ENCODE measurements around the gene NAALADL2. TPM values are rescaled to one million over a fixed set of nuclear protein-coding genes. Genes with fewer than 3 reads are reported as not detected.

The NAALADL2 gene
- total and polyA plus RNA-seq, 9 of the 15 experiments (the other 6 are each of a cell fraction or from before 2014, with no cell fraction given) = 0.29 to 1.1 (median 0.79) TPM; not detected in 1

- BruUV-seq (replicated peaks) = no TSS peak
- Histone ChIP-seq H3K4me3 (no peak overlapping the region), H3K4me1 (replicated peaks in 1 of 2; ENCODE audit: control insufficient read depth in 2 of 2, insufficient read depth in 2 of 2, low read length in 2 of 2) (no peaks in the 10 kb centered on the region), H3K27me3 (ENCODE audit: control insufficient read depth in 2 of 2, insufficient read depth in 2 of 2, low read length in 2 of 2) (no peaks in the 10 kb centered on the region), H3K9me1 (ENCODE audit: control insufficient read depth, insufficient read depth, low read length) (no peaks in the 10 kb centered on the region), H3K36me3 (ENCODE audit: control insufficient read depth, insufficient read depth, low read length) (no peaks in the 10 kb centered on the region), H3K9me3 (replicated peaks; ENCODE audit: control insufficient read depth, insufficient read depth, low read depth, low read length) (no peaks in the 10 kb centered on the region; the same call in 1 of the 2 replicates), H3K9ac (ENCODE audit: insufficient read depth in 1 of 2, low read depth in 2 of 2, low read length in 2 of 2) (no peak overlapping the region), H4K20me1 (replicated peaks; ENCODE audit: control insufficient read depth, insufficient read depth, low read length) (no peaks in the 10 kb centered on the region), H3K4me2 (ENCODE audit: insufficient read depth, low read length) (no peak overlapping the region), H2AFZ (ENCODE audit: low read depth, low read length) (no peak overlapping the region), H3K27ac (ENCODE audit: extremely low read depth, low read depth, low read length) (no peak overlapping the region), H3K79me2 (ENCODE audit: control insufficient read depth, insufficient read depth, low read length) (no peaks in the 10 kb centered on the region)
- intact Hi-C loops (cut with micrococcal nuclease) (no loop called here), in situ Hi-C loops (cut with MboI) (no loop called here)
- POLR2A ChIA-PET = no interaction called here
- TF ChIP-seq PREB (CRISPR knock-in tag; IDR thresholded peaks at IDR 0.05) (no peak), SIX5 (IDR thresholded peaks at IDR 0.05; ENCODE audit: borderline replicate concordance in 1 of 2, insufficient read depth in 1 of 2, low read depth in 1 of 2, low read length in 2 of 2) (no peak), THAP7 (CRISPR knock-in tag; IDR thresholded peaks at IDR 0.05) (no peak), RFX1 (IDR thresholded peaks at IDR 0.05) (no peak), MCM2 (IDR thresholded peaks at IDR 0.05; ENCODE audit: low read depth) (no peak), TAF15 (IDR thresholded peaks at IDR 0.05; ENCODE audit: low read depth, low read length) (no peak), ATF4 (CRISPR knock-in tag; IDR thresholded peaks at IDR 0.05) (no peak)
- TF ChIP-seq, protein P1, sequence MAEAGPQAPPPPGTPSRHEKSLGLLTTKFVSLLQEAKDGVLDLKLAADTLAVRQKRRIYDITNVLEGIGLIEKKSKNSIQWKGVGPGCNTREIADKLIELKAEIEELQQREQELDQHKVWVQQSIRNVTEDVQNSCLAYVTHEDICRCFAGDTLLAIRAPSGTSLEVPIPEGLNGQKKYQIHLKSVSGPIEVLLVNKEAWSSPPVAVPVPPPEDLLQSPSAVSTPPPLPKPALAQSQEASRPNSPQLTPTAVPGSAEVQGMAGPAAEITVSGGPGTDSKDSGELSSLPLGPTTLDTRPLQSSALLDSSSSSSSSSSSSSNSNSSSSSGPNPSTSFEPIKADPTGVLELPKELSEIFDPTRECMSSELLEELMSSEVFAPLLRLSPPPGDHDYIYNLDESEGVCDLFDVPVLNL (CRISPR knock-in tag; IDR thresholded peaks at IDR 0.05; ENCODE audit: low read depth) = no peak
- CTCF ChIA-PET (ENCODE audit: low intra/inter-chr PET ratio) = no interaction called here
- DNase-seq (ENCODE audit: extremely low read depth in 1 of 4, low spot score in 3 of 4) (no peak), FAIRE-seq (no peak), ATAC-seq (no peak)
- 0% methylated on average over 2 of the region's 2 CpGs for WGBS (ENCODE audit: insufficient coverage, low coverage, missing lambda C conversion rate)
Observed at GRCh38 chr3:175605851-175606250, 746.7 kb downstream of the NAALADL2 start.
